Fibroblast of the conjunctiva (primary cell): ENCODE measurements around the gene XPR1.
"Not testable (repeated sequence)": the region's sequence is repeated elsewhere in the genome, so short reads cannot be mapped to it uniquely, and the experiment has no call there.

Experiments
- DNase-seq: peaks from one replicate; pipeline ENCODE4 v3.0.0-alpha.2; 2010; ENCODE audit warnings: low read depth

Gene XPR1

GRCh38 chr1:180785291-180785690 lies 153.5 kb downstream of the XPR1 start:
- DNase-seq, result no peak

- no peak for DNase-seq
These were observed 154.1 kb downstream of the XPR1 start for GRCh38 chr1:180785887-180786286.

GRCh38 chr1:180786624-180787023 lies 154.8 kb downstream of the XPR1 start:
- no peak for DNase-seq

GRCh38 chr1:180787628-180788307 lies 155.9 kb downstream of the XPR1 start:
- DNase-seq, result no peak

- no peak for DNase-seq
These were observed 157.6 kb downstream of the XPR1 start for GRCh38 chr1:180789460-180789859.

- DNase-seq, result not testable (repeated sequence)
These were observed 159.3 kb downstream of the XPR1 start for GRCh38 chr1:180791152-180791551.

- no peak for DNase-seq
These were observed 160.0 kb downstream of the XPR1 start for GRCh38 chr1:180791806-180792205.

GRCh38 chr1:180793451-180793850 lies 161.6 kb downstream of the XPR1 start:
- DNase-seq, result no peak

GRCh38 chr1:180796897-180797640 lies 165.2 kb downstream of the XPR1 start:
- no peak for DNase-seq

- DNase-seq, result no peak
These were observed 169.1 kb downstream of the XPR1 start for GRCh38 chr1:180800945-180801344.

- no peak for DNase-seq
These were observed 171.0 kb downstream of the XPR1 start for GRCh38 chr1:180802813-180803212.

- no peak for DNase-seq
These were observed 173.5 kb downstream of the XPR1 start for GRCh38 chr1:180805316-180805715.

GRCh38 chr1:180811298-180811697 lies 179.5 kb downstream of the XPR1 start:
- no peak for DNase-seq

GRCh38 chr1:180811886-180812285 lies 180.1 kb downstream of the XPR1 start:
- DNase-seq, result no peak

- DNase-seq, result no peak
These were observed 182.4 kb downstream of the XPR1 start for GRCh38 chr1:180814258-180814657.

- DNase-seq, result no peak
These were observed 183.4 kb downstream of the XPR1 start for GRCh38 chr1:180815188-180815587.

- DNase-seq, result no peak
These were observed 184.3 kb downstream of the XPR1 start for GRCh38 chr1:180816132-180816531.

- no peak for DNase-seq
These were observed 190.1 kb downstream of the XPR1 start for GRCh38 chr1:180821970-180822369.

GRCh38 chr1:180831507-180831906 lies 199.7 kb downstream of the XPR1 start:
- not testable (repeated sequence) for DNase-seq

GRCh38 chr1:180833180-180833579 lies 201.4 kb downstream of the XPR1 start:
- not testable (repeated sequence) for DNase-seq

GRCh38 chr1:180836449-180836848 lies 204.6 kb downstream of the XPR1 start:
- DNase-seq, result no peak

GRCh38 chr1:180837020-180837419 lies 205.2 kb downstream of the XPR1 start:
- no peak for DNase-seq

GRCh38 chr1:180838535-180838934 lies 206.7 kb downstream of the XPR1 start:
- DNase-seq, result no peak

- no peak for DNase-seq
These were observed 207.7 kb downstream of the XPR1 start for GRCh38 chr1:180839547-180839946.
